COLO829 (cell line): ENCODE results near the gene SERHL2.
"Not testable (repeated sequence)": the region's sequence is repeated elsewhere in the genome, so short reads cannot be mapped to it uniquely, and the experiment has no call there.

Experiments used
- DNase-seq: peaks from one replicate; pipeline ENCODE4 v3.0.0; 2012; ENCODE audit warnings: low spot score

The SERHL2 gene

DNA sequence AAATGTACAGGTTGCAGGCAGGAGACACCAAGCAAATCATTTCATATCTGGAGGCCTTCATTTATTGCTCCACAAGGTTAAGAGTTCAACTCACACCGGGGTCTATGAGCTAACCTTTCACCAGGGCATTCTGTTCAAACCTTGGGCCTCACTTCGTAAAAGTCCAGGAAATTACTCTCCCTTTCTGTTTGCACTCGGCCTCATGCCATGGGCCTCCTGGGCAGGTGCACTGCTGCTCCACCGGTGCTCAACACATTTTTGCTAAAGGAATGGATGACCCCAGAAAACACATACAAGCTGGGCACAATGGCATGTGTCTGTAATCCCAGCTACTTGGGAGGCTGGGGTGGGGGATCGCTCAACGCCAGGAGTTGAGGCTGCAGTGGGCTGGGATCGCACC, 17.6 kb upstream of the SERHL2 start:
- DNase-seq: no peak

DNA sequence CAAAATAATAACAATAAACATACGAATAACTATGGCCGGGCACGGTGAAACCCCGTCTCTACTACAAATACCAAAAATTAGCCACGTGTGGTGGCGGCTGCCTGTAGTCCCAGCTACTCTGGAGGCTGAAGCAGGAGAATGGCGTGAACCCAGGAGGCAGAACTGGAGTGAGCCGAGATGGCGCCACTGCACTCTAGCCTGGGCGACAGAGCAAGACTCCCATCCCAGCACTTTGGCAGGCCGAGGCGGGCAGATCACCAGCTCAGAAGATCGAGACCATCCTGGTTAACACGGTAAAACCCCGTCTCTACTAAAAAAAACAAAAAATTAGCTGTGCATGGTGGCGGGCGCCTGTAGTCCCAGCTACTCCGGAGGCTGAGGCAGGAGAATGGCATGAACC, 17.1 kb upstream of the SERHL2 start:
- not testable (repeated sequence) for DNase-seq

DNA sequence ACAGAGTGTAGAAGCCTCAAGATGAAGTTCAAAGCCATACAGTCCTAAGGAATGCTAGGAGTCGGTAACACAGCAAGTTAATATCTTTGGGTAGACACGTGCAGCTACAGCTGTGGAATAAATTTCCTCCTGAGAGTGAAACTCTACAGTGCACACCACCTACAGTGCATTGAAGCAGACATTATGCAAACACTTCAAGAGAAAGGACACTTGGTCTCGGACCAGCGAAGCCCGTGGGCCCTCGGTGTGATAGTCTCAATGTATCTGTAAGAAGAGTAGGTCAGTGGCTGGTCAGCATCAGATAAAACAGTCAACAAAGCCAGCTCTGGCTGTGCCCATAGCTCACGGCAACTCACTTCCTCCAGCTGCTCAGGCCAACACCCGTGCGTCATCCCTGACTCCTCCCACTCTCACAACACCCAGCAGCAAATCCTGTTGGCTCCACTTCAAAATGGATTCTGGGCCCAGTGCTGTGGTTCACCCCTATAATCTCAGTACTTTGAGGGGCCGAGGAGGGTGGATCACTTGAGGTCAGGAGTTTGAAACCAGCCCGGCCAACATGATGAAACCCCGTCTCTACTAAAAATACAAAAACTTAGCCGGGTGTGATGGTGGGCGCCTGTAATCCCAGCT, 16.4 kb upstream of the SERHL2 start:
- not testable (repeated sequence) for DNase-seq

DNA sequence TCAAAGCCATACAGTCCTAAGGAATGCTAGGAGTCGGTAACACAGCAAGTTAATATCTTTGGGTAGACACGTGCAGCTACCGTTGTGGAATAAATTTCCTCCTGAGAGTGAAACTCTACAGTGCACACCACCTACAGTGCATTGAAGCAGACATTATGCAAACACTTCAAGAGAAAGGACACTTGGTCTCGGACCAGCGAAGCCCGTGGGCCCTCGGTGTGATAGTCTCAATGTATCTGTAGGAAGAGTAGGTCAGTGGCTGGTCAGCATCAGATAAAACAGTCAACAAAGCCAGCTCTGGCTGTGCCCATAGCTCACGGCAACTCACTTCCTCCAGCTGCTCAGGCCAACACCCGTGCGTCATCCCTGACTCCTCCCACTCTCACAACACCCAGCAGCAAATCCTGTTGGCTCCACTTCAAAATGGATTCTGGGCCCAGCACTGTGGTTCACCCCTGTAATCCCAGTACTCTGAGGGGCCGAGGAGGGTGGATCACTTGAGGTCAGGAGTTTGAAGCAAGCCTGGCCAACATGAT, 14.5 kb upstream of the SERHL2 start:
- DNase-seq: not testable (repeated sequence)

DNA sequence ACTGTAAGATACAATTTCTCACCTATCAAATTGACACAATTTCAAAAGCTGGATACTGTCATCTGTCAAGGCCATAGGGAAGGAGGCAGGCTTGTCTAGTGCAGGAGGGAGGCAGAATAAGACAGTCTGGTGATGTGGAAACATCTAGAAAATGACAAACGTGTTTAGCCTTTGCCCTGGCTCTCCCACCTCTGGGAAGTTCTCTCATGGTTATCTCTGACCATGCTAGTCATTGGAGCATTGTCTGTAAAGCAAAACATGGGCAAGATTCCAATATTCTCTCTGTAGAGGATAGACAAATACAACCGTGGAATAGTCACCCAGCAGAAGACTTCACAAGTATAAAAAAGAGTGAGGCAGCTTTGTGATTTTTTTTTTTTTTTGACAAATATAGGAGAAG, 9.1 kb upstream of the SERHL2 start:
- no peak for DNase-seq

DNA sequence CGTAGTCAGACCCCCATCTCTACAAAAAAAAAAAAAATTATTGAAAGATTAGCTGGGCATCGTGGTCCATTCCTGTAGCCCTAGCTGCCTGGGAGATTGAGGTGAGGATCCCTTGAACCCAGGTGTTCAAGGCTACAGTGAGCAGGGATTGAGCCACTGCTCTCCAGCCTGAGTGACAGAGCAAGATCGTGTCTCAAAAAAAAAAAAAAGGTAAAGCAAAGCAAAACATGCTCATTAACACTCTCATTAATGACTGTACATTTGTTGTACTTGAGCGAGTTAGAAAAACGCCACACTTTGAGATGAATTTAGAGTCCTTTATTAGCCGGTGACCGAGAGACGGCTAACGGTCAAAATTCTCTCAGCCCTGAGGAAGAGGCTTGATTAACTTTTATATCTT, 6.2 kb upstream of the SERHL2 start:
- no peak for DNase-seq

DNA sequence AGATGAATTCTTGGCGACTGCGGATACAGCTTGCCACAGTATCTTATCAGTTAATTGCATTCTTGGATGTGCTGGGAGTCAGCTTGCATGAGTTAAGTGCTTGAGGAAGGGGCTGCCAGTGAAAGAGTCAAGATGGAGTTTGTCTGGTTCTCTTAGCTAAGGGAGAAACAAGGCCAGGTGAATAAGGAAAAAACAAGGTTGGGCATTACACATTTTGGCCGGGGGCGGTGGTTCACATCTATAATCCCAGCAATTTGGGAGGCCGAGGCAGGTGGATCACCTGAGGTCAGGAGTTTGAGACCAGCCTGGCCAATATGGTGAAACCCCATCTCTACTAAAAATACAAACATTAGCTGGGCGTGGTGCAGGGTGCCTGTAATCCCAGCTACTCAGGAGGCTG, 5.6 kb upstream of the SERHL2 start:
- not testable (repeated sequence) for DNase-seq

DNA sequence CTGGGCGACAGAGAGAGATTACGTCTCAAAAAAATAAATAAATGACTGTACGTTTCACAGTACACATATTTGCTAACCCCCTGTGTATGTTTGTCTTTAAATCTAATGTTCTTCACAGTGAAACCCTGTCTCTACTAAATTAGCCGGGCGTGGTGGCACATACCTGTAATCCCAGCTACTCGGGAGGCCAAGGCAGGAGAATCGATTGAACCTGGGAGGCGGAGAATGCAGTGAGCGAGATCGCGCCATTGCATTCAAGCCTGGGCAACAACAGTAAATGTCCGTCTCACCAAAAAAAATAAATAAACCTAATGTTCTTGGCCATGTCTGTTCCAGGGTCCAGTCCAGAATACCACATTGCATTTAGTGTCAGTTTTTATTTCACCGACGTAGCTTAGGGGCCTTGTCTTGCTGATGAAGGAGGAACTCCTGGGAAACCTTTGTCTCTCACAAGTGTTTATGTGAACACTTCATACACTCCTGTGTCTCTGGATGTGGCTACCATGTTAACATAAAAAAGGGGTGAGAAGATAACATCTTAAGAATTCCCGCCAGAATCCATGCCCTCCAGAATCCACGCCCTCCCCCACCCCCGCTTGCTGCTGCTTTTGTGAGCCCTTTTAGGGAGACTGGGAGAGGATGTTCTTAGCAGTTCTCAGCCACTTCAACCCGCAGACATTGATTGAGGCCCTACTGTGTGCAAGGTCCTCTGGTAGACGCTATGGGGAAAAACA, 5.0 kb upstream of the SERHL2 start:
- no peak for DNase-seq

DNA sequence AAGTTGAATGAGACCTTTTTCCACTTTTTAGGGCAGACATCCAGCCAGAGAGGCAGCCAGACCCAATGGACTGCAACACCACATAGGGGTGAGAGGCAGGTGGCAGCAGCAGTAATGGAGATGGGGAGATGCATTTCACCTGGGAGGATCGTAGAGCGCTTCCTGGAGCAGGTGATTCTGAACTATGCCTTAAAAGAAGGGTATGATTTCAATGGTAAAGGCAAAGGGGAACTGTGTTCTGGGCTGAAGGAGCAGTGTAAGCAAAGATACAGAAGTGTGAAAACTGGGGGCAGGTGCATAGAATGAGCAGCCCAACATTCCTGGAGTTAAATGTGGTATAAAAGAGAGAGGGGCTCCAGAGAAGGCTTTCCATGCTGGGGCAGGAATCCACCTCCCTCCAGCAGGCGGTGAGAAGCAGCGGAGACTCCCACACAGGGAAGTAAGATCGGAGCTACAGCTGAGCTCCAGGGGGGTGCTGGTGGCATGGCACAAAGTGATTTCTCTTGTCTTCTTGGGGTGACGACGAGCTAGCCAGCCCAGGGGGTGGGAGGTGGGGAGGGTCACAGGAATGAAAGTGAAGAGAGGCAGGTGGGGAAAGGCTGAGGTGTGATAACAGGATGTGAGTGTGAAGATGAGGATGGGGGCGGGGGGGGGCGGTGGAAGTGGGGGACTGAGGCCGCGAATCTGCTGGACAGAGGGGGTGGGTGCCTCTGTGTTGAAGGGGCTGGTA, 4.3 kb upstream of the SERHL2 start:
- no peak for DNase-seq

DNA sequence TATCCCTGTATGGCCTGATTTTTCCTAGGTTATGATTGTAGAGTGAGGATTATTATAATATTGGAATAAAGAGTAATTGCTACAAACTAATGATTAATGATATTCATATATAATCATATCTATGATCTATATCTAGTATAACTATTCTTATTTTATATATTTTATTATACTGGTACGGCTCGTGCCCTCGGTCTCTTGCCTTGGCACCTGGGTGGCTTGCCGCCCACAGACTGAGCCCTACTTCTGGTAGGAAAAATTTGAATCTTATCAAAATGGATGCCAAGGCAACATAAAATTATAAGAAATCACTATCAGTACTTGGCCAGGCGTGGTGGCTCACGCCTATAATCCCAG, 1.5 kb upstream of the SERHL2 start:
- DNase-seq: not testable (repeated sequence)

DNA sequence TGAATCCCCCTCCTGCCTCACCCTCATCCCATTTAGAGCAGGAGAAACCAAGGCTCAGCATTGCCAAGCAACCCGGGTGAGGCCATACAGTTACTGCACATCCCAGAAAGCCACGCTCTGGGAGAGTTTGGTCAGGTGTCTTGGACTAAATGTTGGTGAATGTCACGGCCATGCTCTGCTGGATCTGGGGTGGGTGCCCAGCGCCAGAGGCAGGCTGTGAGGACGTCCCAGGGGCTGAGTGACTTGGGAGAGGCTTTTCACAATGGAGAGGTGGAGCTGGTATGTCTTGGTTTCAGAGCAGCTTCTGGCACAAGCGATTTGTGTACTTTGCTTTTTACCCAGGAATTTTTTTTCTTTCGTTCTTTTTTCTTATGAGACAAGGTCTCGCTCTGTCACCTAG, 6.6 kb downstream of the SERHL2 start:
- DNase-seq: no peak

DNA sequence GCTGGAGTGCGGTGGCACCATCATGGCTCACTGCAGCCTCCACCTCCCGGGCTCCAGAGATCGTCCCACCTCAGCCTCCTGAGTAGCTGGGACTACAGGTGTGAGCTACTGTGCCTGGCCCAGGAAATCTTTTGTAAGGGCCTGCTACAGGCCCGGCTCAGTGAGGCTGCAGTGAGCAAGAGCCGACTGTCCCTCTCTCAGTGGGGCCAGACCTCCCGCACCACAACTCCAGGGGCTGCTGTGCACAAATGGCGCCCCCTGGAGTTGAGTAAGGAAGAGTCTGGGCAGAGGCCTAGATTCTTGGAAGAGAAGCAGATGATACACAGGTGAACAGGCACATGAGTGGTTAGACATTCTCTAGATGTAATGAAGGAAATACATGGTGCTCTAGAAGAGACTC, 7.0 kb downstream of the SERHL2 start:
- peak; percentile 43 for DNase-seq

DNA sequence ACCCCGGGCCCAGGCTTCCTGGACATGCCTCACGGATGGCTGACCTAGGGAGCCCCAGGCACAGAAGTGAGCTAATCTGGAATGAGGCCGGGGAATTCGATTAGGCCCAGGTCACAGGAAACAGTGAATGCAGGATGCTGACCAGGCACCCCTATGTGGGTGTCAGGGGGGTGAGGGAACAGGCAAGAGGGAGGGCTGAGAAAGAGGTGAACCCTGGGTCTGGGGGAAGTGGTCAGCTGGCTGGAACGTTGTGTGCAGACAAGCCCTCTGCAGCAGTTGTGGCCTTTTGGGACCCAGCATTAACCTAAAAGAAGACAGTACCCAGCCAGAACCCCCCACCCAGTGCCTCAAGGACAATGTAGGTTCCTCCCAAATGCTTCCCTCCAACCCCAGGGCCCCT, 8.1 kb downstream of the SERHL2 start:
- DNase-seq: no peak

DNA sequence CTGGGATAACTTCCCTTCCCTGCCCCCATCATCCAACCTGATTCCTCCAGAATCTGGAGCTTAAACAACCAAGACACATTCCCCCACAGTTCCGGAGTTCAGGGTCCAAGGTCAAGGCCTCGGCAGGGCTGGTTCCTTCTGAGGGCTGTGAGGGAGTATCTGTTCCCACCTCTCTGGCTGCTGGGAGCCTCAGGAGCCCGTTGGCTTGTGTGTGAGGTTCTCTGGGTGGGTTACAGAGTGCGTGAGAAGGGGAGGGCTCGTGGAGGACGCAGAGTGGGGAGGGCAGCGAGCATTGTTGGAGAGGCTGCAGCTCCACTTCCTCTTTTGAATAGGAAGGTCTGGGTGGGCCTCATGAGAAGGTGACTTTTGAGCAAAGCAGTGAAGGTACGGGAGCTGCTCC, 8.5 kb downstream of the SERHL2 start:
- DNase-seq: no peak

DNA sequence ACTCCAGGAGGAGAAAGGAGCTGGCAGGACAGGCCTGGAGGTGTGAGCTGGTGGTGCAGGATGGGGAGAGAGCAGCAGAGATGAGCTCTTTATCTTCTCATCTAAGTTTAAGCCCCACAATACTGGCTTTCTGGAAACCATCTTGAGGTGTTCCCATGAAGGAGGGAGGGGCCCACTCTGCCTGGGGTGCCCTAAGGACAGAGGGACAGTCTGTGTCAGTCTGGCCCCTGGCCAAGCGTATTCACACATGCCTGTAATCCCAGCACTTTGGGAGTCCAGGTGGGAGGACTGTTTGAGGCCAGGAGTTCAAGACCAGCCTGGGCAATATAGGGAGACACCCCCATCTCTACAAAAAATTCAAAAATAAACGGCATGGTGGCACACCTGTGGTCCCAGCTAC, 8.9 kb downstream of the SERHL2 start:
- no peak for DNase-seq

DNA sequence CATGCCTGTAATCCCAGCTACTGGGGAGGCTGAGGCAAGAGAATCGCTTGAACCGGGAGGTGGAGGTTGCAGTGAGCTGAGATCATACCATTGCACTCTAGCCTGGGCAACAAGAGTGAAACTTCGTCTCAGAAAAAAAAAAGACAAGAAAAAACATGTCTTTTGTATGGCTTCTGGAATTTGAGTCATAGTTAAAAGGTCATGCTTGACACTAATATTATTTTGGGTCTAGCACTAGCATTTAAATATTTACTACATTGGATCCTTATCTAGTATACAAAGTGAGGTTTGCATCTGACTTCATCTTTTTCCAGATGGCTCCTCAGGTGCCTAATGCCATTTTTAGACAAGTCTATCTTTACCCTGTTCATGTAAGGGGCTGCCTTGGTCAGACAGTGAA, 10.2 kb downstream of the SERHL2 start:
- DNase-seq: not testable (repeated sequence)

DNA sequence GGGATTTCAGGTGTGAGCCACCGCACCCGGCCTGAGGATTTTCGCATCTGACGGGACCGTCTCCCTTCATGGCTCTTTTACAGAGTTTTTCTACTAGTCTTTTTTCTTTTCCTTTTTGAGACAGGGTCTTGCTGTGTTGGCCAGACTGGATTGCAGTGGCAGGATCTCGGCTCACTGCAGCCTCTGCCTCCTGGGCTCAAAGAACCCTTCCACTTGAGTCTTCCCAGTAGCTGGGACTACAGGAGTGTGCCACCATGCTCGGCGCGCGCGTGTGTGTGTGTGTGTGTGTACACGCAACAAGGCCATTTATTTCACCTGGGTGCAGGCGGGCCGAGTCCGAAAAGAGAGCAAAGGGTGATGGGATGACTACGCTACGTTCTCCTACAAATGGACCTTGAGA, 10.9 kb downstream of the SERHL2 start:
- DNase-seq: no peak

DNA sequence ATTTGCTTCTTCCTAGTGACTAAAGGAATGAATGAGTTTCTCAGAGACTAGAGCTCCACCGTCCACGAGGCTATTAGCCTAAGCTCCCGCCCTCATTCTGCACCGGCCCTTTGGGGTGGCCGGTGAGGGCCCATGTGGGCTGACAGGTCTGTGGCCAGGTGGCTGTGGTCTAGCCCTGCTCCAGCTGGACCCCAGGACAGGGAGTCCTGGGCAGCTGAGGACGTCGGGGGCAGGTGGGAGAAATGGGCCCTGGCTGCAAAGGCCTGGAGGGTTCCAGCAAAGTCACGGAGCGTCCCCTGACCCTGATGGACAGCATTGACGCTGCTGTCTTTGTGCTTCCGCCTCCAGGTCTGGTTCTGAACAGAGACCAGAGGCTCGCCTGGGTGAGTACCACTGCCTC, 12.2 kb downstream of the SERHL2 start:
- DNase-seq: no peak

DNA sequence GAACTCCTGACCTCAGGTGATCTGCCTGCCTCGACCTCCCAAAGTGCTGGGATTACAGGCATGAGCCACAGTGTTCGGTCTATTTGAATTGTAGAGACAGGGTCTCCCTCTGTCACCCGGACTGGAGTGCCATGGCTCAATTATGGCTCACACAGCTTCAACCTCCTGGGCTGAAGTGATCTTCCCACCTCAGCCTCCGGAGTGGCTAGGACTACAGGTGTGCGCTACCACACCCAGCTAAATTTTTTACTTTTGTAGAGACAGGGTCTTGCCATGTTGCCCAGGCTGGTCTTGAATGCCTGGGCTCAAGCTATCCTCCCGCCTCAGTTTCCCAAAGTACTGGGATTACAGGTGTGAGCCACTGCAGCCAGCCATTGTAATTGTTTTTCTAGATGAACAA, 14.2 kb downstream of the SERHL2 start:
- not testable (repeated sequence) for DNase-seq

DNA sequence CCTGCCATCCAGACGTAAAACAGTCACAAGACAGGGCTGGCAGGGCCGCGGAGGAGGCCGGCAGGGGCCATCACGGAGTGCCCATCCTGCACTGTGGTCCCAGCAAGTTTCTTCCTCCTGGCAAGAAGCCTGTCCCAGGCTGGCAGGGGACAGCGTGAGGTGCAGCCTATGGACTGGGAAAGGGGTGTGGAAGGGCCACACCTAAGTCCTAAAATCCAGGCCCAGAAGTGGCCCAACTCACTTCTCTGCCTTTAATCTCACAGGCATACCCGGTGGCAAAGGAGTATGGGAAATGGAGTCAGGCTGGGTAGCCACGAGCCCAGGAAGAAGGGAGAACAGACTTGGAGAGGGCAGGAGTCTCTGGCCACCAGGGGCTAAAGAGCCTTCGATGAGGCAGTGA, 16.8 kb downstream of the SERHL2 start:
- DNase-seq: not testable (repeated sequence)

DNA sequence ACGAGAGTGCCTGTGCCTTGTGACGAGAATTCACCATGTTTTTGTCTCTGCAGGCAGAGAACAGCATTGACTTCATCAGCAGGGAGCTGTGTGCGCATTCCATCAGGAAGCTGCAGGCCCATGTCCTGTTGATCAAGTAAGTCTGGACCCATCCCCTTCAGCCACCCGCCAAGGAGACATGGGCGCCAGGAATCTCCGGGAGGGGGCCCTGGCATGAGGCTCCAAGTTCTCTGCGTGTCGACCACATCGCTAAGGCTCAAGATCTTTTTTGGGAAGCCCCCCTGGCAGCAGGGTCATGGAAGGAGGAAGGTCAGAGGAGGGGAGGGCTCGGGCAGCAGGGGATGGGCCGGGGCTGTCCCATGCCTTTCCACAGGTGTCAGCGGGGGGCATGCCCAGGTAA, 17.3 kb downstream of the SERHL2 start:
- DNase-seq: not testable (repeated sequence)

DNA sequence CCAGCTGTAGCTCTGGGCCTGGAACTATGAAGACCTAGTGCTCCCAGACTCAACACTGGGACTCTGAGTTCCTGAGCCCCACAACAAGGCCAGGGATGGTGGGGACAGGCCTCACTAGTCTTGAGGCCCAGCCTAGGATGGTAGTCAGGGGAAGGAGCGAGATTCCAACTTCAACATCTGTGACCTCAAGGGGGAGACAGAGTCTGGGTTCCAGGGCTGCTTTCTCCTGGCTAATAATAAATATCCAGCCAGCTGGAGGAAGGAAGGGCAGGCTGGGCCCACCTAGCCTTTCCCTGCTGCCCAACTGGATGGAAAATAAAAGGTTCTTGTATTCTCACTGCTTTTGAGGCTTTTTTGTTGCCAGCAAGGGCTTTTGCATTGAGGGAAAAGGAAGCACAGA, 20.3 kb downstream of the SERHL2 start:
- DNase-seq: not testable (repeated sequence)

DNA sequence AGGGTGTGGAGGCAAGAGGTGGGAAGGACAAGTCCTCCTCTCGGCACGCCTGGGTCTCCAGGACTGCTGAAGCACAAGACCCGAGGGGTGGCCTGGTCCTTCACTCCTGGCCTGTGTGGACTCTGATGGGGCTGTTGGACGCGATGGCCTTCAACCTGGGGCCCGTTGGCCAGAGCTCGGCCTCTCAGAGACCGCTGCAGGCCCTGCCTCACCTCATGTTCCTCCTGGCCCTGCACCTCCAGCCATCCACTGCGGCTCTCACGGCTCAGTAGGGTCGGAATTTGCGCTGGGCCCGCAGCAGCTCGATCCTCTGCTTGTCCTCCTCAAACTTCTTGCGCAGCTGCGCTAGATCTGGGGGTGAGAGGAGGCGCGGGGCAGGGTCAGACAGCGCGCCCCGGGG, 20.7 kb downstream of the SERHL2 start:
- DNase-seq: not testable (repeated sequence)
